ENCODE data around the gene POGK.

Gene POGK

DNA sequence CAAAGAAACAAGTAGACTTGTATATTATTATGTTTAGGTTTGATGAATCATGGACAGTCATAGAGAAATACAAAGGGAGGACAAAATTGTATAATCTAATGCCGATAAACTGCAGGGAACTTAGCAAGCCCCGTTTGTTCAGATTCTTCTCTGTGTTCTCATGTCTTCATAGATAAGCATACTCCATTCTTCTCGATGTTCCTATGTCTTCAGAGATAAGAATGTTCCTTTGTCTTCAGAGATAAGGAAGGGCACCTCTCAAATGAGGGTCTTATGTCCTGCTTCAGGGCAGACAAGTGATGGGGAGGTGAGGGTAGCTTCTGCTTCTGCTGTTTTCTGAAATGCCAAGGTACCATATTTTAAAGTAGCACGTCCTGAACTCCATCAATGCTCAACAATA, 56.5 kb downstream of the POGK start:
- no peak overlapping the region for H3K4me3 ChIP-seq (ENCODE audit: control insufficient read depth in 1 of 7, extremely low read depth in 1 of 7, insufficient read depth in 4 of 7, low read depth in 2 of 7, low read length in 6 of 7)
- H3K27ac ChIP-seq (ENCODE audit: insufficient read depth in 1 of 2, low read depth in 1 of 2, low read length in 2 of 2, poor library complexity in 1 of 2, severe bottlenecking in 2 of 2): no peak overlapping the region
- H3K27me3 ChIP-seq (replicated peaks in 2 of 5; ENCODE audit: control insufficient read depth in 4 of 5, insufficient read depth in 5 of 5, low read length in 4 of 5): no peaks in the 10 kb centered on the region
- CTCF ChIA-PET: interaction anchor here (1.0 to 1.9 kb wide), 2 partner anchors 10 to 15 kb away, joined by 5 to 6 read pairs; no protein-coding TSS in a partner anchor
- POLR2A ChIA-PET: no interaction called here
- DNase-seq: no peak
- no peaks in the 10 kb centered on the region for H3K36me3 ChIP-seq (ENCODE audit: control insufficient read depth in 4 of 4, insufficient read depth in 4 of 4, low read length in 3 of 4)
- H3K4me1 ChIP-seq (ENCODE audit: control extremely low read depth in 1 of 4, control insufficient read depth in 4 of 4, insufficient read depth in 4 of 4, low read length in 3 of 4): peaks cover 0 to under 1% (median 0%) of the 10 kb centered on the region in 4 experiments
- H3K9me3 ChIP-seq (ENCODE audit: control extremely low read depth in 1 of 5, control insufficient read depth in 4 of 5, insufficient read depth in 2 of 5, low read depth in 1 of 5, low read length in 4 of 5): peaks cover 0 to 11% (median 7%) of the 10 kb centered on the region in 5 experiments
- 94% methylated on average over 2 of the region's 4 CpGs for WGBS (ENCODE audit: insufficient coverage)

DNA sequence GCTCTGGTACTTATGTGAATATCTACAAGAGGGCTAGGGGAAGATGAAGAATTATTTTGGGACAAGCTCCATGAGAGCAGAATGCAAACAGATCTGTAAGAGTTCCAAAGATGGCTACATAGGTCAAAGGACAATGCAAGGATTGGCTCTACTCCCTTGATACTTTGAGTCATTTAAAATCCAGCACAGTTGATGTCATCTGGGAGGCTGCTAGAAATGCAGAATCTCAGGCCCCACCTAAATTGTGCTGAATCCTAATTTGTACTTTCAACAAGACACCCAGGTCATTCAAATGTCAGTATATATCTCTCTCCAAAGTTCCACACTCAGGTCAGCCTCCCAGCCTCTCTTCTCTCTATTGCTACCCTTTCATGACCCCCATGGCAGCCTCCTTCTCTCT, 60.5 kb downstream of the POGK start:
- Histone ChIP-seq H3K27ac (ENCODE audit: insufficient read depth in 1 of 2, low read depth in 1 of 2, low read length in 2 of 2, poor library complexity in 1 of 2, severe bottlenecking in 2 of 2) (no peak overlapping the region), H3K27me3 (replicated peaks in 2 of 5; ENCODE audit: control insufficient read depth in 4 of 5, insufficient read depth in 5 of 5, low read length in 4 of 5) (no peaks in the 10 kb centered on the region), H3K4me1 (ENCODE audit: control extremely low read depth in 1 of 4, control insufficient read depth in 4 of 4, insufficient read depth in 4 of 4, low read length in 3 of 4) (peaks cover 1 to 24% (median 13%) of the 10 kb centered on the region in 4 experiments), H3K36me3 (ENCODE audit: control insufficient read depth in 4 of 4, insufficient read depth in 4 of 4, low read length in 3 of 4) (no peaks in the 10 kb centered on the region), H3K4me3 (ENCODE audit: control insufficient read depth in 1 of 7, extremely low read depth in 1 of 7, insufficient read depth in 4 of 7, low read depth in 2 of 7, low read length in 6 of 7) (no peak overlapping the region), H3K9me3 (ENCODE audit: control extremely low read depth in 1 of 5, control insufficient read depth in 4 of 5, insufficient read depth in 2 of 5, low read depth in 1 of 5, low read length in 4 of 5) (peaks cover 0 to 11% (median 7%) of the 10 kb centered on the region in 5 experiments)
- no peak for DNase-seq
- POLR2A ChIA-PET: no interaction called here
- CTCF ChIA-PET: interaction anchor here (1.1 to 24.8 kb wide), 5 partner anchors 11 to 158 kb away, joined by 3 to 666 read pairs (median 5); no protein-coding TSS in a partner anchor

DNA sequence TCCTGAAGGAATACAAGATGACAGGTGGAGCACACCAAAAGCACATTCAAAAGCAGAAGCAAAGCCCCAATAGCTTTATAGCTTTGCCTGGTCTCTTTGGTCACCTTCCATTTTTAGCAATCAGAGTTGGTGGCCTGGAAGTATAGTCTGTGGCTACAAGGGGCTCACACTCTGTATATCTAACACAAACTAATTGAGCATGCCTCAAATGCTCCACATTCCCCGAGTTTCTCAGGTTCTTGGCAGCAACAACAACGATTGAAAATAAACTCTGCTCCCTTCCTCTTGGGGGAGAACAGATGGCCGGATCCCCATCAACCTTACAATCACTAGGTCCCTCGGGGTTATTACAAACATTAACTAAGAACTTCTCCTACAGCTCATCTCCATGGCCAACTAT, 61.7 kb downstream of the POGK start:
- ChIA-PET POLR2A (no interaction called here), CTCF (interaction anchor here (2.2 to 24.8 kb wide), 2 partner anchors 15 to 157 kb away, joined by 5 to 666 read pairs; no protein-coding TSS in a partner anchor)
- DNase-seq: peak in 1 of 3 donors; percentile 47
- H3K27ac ChIP-seq (ENCODE audit: insufficient read depth in 1 of 2, low read depth in 1 of 2, low read length in 2 of 2, poor library complexity in 1 of 2, severe bottlenecking in 2 of 2): no peak overlapping the region
- no peaks in the 10 kb centered on the region for H3K27me3 ChIP-seq (replicated peaks in 2 of 5; ENCODE audit: control insufficient read depth in 4 of 5, insufficient read depth in 5 of 5, low read length in 4 of 5)
- peaks cover 1 to 29% (median 13%) of the 10 kb centered on the region in 4 experiments for H3K4me1 ChIP-seq (ENCODE audit: control extremely low read depth in 1 of 4, control insufficient read depth in 4 of 4, insufficient read depth in 4 of 4, low read length in 3 of 4)
- no peaks in the 10 kb centered on the region for H3K36me3 ChIP-seq (ENCODE audit: control insufficient read depth in 4 of 4, insufficient read depth in 4 of 4, low read length in 3 of 4)
- peaks cover 0 to 11% (median 7%) of the 10 kb centered on the region in 5 experiments for H3K9me3 ChIP-seq (ENCODE audit: control extremely low read depth in 1 of 5, control insufficient read depth in 4 of 5, insufficient read depth in 2 of 5, low read depth in 1 of 5, low read length in 4 of 5)
- no peak overlapping the region for H3K4me3 ChIP-seq (ENCODE audit: control insufficient read depth in 1 of 7, extremely low read depth in 1 of 7, insufficient read depth in 4 of 7, low read depth in 2 of 7, low read length in 6 of 7)
- 69% methylated on average over 4 of the region's 4 CpGs for WGBS (ENCODE audit: insufficient coverage)

GRCh38 chr1:166902279-166902678, 63.0 kb downstream of the POGK start:
- Histone ChIP-seq H3K27ac (ENCODE audit: insufficient read depth in 1 of 2, low read depth in 1 of 2, low read length in 2 of 2, poor library complexity in 1 of 2, severe bottlenecking in 2 of 2) (peak overlapping the region in 1 of 2 experiments; percentile 14), H3K4me1 (ENCODE audit: control extremely low read depth in 1 of 4, control insufficient read depth in 4 of 4, insufficient read depth in 4 of 4, low read length in 3 of 4) (peaks cover 1 to 30% (median 13%) of the 10 kb centered on the region in 4 experiments), H3K4me3 (ENCODE audit: control insufficient read depth in 1 of 7, extremely low read depth in 1 of 7, insufficient read depth in 4 of 7, low read depth in 2 of 7, low read length in 6 of 7) (no peak overlapping the region), H3K36me3 (ENCODE audit: control insufficient read depth in 4 of 4, insufficient read depth in 4 of 4, low read length in 3 of 4) (no peaks in the 10 kb centered on the region), H3K27me3 (replicated peaks in 2 of 5; ENCODE audit: control insufficient read depth in 4 of 5, insufficient read depth in 5 of 5, low read length in 4 of 5) (no peaks in the 10 kb centered on the region), H3K9me3 (ENCODE audit: control extremely low read depth in 1 of 5, control insufficient read depth in 4 of 5, insufficient read depth in 2 of 5, low read depth in 1 of 5, low read length in 4 of 5) (peaks cover 0 to 11% (median 6%) of the 10 kb centered on the region in 5 experiments)
- ChIA-PET POLR2A (no interaction called here), CTCF (interaction anchor here (0.6 to 24.8 kb wide), 6 partner anchors 8 to 368 kb away, joined by 3 to 666 read pairs (median 3); no protein-coding TSS in a partner anchor)
- DNase-seq: peak; percentile 76 to 95 (median 91)
- no CpG with 5 or more reads among the region's 1 CpG for WGBS (ENCODE audit: insufficient coverage)

DNA sequence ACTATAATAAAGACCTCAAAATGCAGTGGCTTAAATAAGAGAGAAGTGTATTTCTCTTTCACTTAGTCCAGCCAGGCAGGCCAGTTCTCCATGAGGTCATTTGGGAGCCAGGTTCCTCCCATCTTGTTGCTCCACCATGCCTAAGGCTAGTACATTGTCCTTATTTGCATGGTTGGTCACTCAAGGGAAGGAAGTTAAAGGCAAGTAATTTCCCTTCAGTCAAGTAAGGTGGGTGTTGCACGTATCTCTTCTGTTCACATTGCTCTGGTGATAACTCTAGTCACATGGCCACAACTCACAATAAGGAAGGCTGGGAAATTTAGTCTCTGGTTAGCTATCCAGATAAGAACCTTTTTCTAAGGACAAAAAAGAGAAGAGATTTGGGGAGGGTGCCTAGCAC, 64.0 kb downstream of the POGK start:
- Histone ChIP-seq H3K27me3 (replicated peaks in 2 of 5; ENCODE audit: control insufficient read depth in 4 of 5, insufficient read depth in 5 of 5, low read length in 4 of 5) (no peaks in the 10 kb centered on the region), H3K27ac (ENCODE audit: insufficient read depth in 1 of 2, low read depth in 1 of 2, low read length in 2 of 2, poor library complexity in 1 of 2, severe bottlenecking in 2 of 2) (no peak overlapping the region), H3K9me3 (ENCODE audit: control extremely low read depth in 1 of 5, control insufficient read depth in 4 of 5, insufficient read depth in 2 of 5, low read depth in 1 of 5, low read length in 4 of 5) (peaks cover 0 to 2% (median 0%) of the 10 kb centered on the region in 5 experiments), H3K4me1 (ENCODE audit: control extremely low read depth in 1 of 4, control insufficient read depth in 4 of 4, insufficient read depth in 4 of 4, low read length in 3 of 4) (peaks cover 1 to 33% (median 14%) of the 10 kb centered on the region in 4 experiments), H3K4me3 (ENCODE audit: control insufficient read depth in 1 of 7, extremely low read depth in 1 of 7, insufficient read depth in 4 of 7, low read depth in 2 of 7, low read length in 6 of 7) (no peak overlapping the region), H3K36me3 (ENCODE audit: control insufficient read depth in 4 of 4, insufficient read depth in 4 of 4, low read length in 3 of 4) (no peaks in the 10 kb centered on the region)
- 0% methylated on average over 1 of the region's 1 CpG for WGBS (ENCODE audit: insufficient coverage)
- no peak for DNase-seq
- ChIA-PET CTCF (interaction anchor here (1.2 to 24.8 kb wide), 4 partner anchors 10 to 317 kb away, joined by 3 to 666 read pairs (median 23); no protein-coding TSS in a partner anchor), POLR2A (no interaction called here)

DNA sequence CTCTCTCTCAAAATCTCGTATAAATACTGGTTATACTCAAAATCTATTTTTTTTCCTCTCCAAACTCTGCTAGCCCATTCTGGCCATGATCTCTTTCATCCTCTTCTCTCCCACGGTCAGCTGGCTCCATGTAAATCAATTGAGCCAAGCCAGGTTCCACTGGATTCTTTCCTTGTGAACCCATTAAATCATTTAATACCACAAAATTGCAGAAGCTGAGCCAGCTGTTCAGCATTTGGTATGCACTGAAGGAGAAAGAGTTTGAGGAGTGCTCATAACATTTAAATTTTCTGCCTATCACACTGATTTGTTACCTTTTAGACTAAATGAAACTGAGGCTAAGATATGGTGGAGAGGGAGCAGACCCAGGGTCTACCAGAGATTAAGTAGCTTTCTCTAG, 65.9 kb downstream of the POGK start:
- Histone ChIP-seq H3K9me3 (ENCODE audit: control extremely low read depth in 1 of 5, control insufficient read depth in 4 of 5, insufficient read depth in 2 of 5, low read depth in 1 of 5, low read length in 4 of 5) (no peaks in the 10 kb centered on the region), H3K27me3 (replicated peaks in 2 of 5; ENCODE audit: control insufficient read depth in 4 of 5, insufficient read depth in 5 of 5, low read length in 4 of 5) (no peaks in the 10 kb centered on the region), H3K4me1 (ENCODE audit: control extremely low read depth in 1 of 4, control insufficient read depth in 4 of 4, insufficient read depth in 4 of 4, low read length in 3 of 4) (peaks cover 1 to 33% (median 14%) of the 10 kb centered on the region in 4 experiments), H3K36me3 (ENCODE audit: control insufficient read depth in 4 of 4, insufficient read depth in 4 of 4, low read length in 3 of 4) (no peaks in the 10 kb centered on the region), H3K4me3 (ENCODE audit: control insufficient read depth in 1 of 7, extremely low read depth in 1 of 7, insufficient read depth in 4 of 7, low read depth in 2 of 7, low read length in 6 of 7) (no peak overlapping the region), H3K27ac (ENCODE audit: insufficient read depth in 1 of 2, low read depth in 1 of 2, low read length in 2 of 2, poor library complexity in 1 of 2, severe bottlenecking in 2 of 2) (no peak overlapping the region)
- 100% methylated on average over 2 of the region's 2 CpGs for WGBS (ENCODE audit: insufficient coverage)
- ChIA-PET CTCF (interaction anchor here (5.5 to 24.8 kb wide), 2 partner anchors 22 to 153 kb away, joined by 42 to 666 read pairs; no protein-coding TSS in a partner anchor), POLR2A (no interaction called here)
- peak in 2 of 3 donors; percentile 18 to 43 for DNase-seq

DNA sequence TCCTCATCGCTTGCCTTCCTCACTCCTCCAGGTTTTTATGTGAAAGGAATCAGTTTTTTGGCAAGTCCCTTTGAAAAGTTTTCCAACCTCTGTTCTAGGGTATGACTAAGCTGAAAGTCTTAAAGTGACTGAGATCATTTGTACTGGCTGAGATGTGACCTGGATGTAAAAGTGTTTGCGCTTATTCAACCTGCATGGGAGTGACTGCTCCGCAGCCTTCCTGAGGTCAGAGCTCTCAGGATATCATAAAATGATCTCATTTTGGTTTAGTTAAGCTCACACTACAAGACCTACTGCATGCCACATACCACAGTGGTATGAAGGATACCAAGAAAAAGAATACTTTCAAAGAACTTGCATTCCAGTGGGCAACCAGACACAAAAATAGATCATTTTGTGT, 66.6 kb downstream of the POGK start:
- Histone ChIP-seq H3K9me3 (ENCODE audit: control extremely low read depth in 1 of 5, control insufficient read depth in 4 of 5, insufficient read depth in 2 of 5, low read depth in 1 of 5, low read length in 4 of 5) (no peaks in the 10 kb centered on the region), H3K4me3 (ENCODE audit: control insufficient read depth in 1 of 7, extremely low read depth in 1 of 7, insufficient read depth in 4 of 7, low read depth in 2 of 7, low read length in 6 of 7) (no peak overlapping the region), H3K27me3 (replicated peaks in 2 of 5; ENCODE audit: control insufficient read depth in 4 of 5, insufficient read depth in 5 of 5, low read length in 4 of 5) (no peaks in the 10 kb centered on the region), H3K27ac (ENCODE audit: insufficient read depth in 1 of 2, low read depth in 1 of 2, low read length in 2 of 2, poor library complexity in 1 of 2, severe bottlenecking in 2 of 2) (no peak overlapping the region), H3K4me1 (ENCODE audit: control extremely low read depth in 1 of 4, control insufficient read depth in 4 of 4, insufficient read depth in 4 of 4, low read length in 3 of 4) (peaks cover 1 to 31% (median 14%) of the 10 kb centered on the region in 4 experiments), H3K36me3 (ENCODE audit: control insufficient read depth in 4 of 4, insufficient read depth in 4 of 4, low read length in 3 of 4) (no peaks in the 10 kb centered on the region)
- POLR2A ChIA-PET: no interaction called here
- WGBS (ENCODE audit: insufficient coverage): 100% methylated on average over 2 of the region's 3 CpGs
- CTCF ChIA-PET: interaction anchor here (1.3 to 24.8 kb wide), 5 partner anchors 10 to 628 kb away, joined by 3 to 666 read pairs (median 6); no protein-coding TSS in a partner anchor
- DNase-seq: no peak

All from common myeloid progenitor, CD34-positive (primary cell).